Suprapubic skin (tissue), 4 donors: ENCODE measurements around the gene TDO2. TPM values are rescaled to one million over a fixed set of nuclear protein-coding genes. Genes with fewer than 3 reads are reported as not detected.

Experiments
- DNase-seq, 2 donors: peaks; one replicate each; pipeline ENCODE4 v3.0.0-alpha.2; 2019; ENCODE audit warnings: low spot score in 2 of 2
- H3K27ac ChIP-seq: fragments of 200-600 bp; sonication (generic); one replicate; pipeline ENCODE4 v1.5.1; 2019
- H3K27me3 ChIP-seq: fragments of 200-600 bp; sonication (generic); one replicate; pipeline ENCODE4 v1.5.1; 2019
- H3K36me3 ChIP-seq: fragments of 200-600 bp; sonication (generic); one replicate; pipeline ENCODE4 v1.5.1; 2019
- H3K4me1 ChIP-seq: fragments of 200-600 bp; sonication (generic); one replicate; pipeline ENCODE4 v1.5.1; 2019
- H3K4me3 ChIP-seq: fragments of 200-600 bp; sonication (generic); one replicate; pipeline ENCODE4 v1.5.1; 2019; ENCODE audit warnings: mild to moderate bottlenecking
- H3K9me3 ChIP-seq: fragments of 200-600 bp; sonication (generic); one replicate; pipeline ENCODE4 v1.5.1; 2019
- EP300 ChIP-seq: sonication (generic); formaldehyde crosslinking; IDR thresholded peaks from one replicate; pipeline ENCODE4 v1.6.1; 2017; ENCODE audit warnings: antibody characterized with exemption
- POLR2A ChIP-seq, 2 donors: fragments of 450-650 bp; IDR thresholded peaks; one replicate each; pipeline ENCODE4 v1.6.1; 2017; ENCODE audit warnings: antibody characterized with exemption in 2 of 2, mild to moderate bottlenecking in 2 of 2, moderate library complexity in 2 of 2
- POLR2AphosphoS5 ChIP-seq, 3 donors: sonication (generic); formaldehyde crosslinking; IDR thresholded peaks; one replicate each; pipeline ENCODE4 v1.6.1; 2017; ENCODE audit warnings: antibody characterized with exemption in 3 of 3
- WGBS: methylation state at CpG from one replicate; pipeline ENCODE4 v1.1.5; 2018; 5-methylcytosine and 5-hydroxymethylcytosine counted together
- total RNA-seq, 4 donors: library from RNA; depleted of rRNA; stranded (reverse); fragments of >200 nt; gene quantifications; one replicate each; pipeline ENCODE4 v1.1.0, GENCODE V29; 2016
- TF ChIP-seq, protein P1 (sequence below), 2 donors: fragments of 200-600 bp in 1 of 2; fragments of 450-650 bp in 1 of 2; sonication (generic) in 1 of 2; IDR thresholded peaks; one replicate each; pipeline ENCODE4 v1.5.1; 2016 to 2019; ENCODE audit warnings: antibody characterized with exemption in 2 of 2, mild to moderate bottlenecking in 1 of 2, moderate library complexity in 1 of 2

The TDO2 gene
- total RNA-seq, 4 donors from 2014 or later: 2.3 TPM; not detected in 3

DNA sequence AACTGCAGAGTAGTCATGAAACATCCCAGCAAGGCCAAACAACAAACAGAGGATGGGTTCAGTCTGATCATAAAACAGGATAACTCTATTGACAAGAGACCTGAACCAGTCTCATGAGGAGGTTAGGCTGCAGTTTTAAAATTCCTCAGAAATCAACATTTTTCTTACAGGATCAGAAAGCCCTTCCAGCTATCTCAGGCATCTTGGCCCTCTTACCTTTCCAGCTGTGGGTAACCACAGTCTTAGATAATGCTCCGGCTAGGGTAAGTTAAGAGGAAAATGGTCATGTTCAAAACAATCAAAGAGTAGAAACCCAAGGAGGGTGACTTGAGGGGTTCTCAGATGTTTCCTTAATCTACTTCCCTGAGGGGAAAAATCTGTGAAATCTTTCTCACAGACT, 45.0 kb downstream of the TDO2 start:
- H3K36me3 ChIP-seq: no peaks in the 10 kb centered on the region
- no peak overlapping the region for H3K27ac ChIP-seq
- H3K4me1 ChIP-seq: peaks cover 4% of the 10 kb centered on the region
- WGBS: 92% methylated on average over 1 of the region's 1 CpG
- no peak overlapping the region for H3K4me3 ChIP-seq
- DNase-seq: no peak
- H3K27me3 ChIP-seq: no peaks in the 10 kb centered on the region
- no peaks in the 10 kb centered on the region for H3K9me3 ChIP-seq
- TF ChIP-seq POLR2A (IDR thresholded peaks at IDR 0.05): no peak
- no peak for TF ChIP-seq POLR2AphosphoS5 (IDR thresholded peaks at IDR 0.05)
- no peak for TF ChIP-seq EP300
- TF ChIP-seq, protein P1, sequence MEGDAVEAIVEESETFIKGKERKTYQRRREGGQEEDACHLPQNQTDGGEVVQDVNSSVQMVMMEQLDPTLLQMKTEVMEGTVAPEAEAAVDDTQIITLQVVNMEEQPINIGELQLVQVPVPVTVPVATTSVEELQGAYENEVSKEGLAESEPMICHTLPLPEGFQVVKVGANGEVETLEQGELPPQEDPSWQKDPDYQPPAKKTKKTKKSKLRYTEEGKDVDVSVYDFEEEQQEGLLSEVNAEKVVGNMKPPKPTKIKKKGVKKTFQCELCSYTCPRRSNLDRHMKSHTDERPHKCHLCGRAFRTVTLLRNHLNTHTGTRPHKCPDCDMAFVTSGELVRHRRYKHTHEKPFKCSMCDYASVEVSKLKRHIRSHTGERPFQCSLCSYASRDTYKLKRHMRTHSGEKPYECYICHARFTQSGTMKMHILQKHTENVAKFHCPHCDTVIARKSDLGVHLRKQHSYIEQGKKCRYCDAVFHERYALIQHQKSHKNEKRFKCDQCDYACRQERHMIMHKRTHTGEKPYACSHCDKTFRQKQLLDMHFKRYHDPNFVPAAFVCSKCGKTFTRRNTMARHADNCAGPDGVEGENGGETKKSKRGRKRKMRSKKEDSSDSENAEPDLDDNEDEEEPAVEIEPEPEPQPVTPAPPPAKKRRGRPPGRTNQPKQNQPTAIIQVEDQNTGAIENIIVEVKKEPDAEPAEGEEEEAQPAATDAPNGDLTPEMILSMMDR (IDR thresholded peaks at IDR 0.05): no peak

DNA sequence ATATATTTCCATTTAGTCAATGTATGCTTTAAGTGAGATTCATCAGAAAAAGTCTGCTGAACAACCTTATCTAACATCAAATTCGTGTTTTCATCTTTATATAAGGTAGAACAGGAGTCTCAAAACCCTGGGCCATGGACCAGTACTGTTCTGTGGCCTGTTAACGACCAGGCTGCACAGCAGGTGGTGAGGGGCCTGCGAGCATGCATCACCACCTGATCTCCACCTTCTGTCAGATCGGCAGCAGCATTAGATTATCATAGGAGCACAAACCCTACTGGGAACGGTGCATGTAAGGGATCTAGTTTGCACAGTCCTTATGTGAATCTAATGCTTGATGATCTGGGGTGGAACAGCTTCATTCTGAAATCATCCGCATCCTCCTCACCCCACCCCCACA, 47.0 kb downstream of the TDO2 start:
- no peak overlapping the region for H3K27ac ChIP-seq
- 86% methylated on average over 6 of the region's 6 CpGs for WGBS
- H3K36me3 ChIP-seq: no peaks in the 10 kb centered on the region
- DNase-seq: no peak
- no peaks in the 10 kb centered on the region for H3K27me3 ChIP-seq
- H3K4me1 ChIP-seq: peaks cover 9% of the 10 kb centered on the region
- no peak for TF ChIP-seq EP300
- TF ChIP-seq POLR2A (IDR thresholded peaks at IDR 0.05): no peak
- no peak for TF ChIP-seq POLR2AphosphoS5 (IDR thresholded peaks at IDR 0.05)
- TF ChIP-seq, protein P1 (IDR thresholded peaks at IDR 0.05): no peak
- no peak overlapping the region for H3K4me3 ChIP-seq
- no peaks in the 10 kb centered on the region for H3K9me3 ChIP-seq

DNA sequence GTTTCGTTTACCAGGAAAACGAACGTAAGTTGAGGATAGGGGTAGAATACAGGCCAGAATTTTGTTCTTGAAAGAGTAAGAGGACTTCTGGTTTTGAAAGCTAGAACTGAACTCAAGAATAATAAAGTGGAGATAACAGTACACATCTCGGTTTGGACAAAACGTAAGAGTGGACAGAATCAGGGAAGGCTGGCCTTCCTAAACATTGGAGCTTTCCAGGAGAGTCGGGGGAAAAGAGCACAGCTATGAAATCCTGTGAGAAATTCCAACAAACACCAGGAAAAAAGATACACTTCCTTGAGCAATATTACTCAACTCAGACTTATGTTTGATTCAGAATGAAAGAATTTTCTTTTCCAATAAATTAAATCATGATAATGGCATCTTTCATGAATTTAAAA, 49.0 kb downstream of the TDO2 start:
- Histone ChIP-seq H3K9me3 (no peaks in the 10 kb centered on the region), H3K4me3 (peak overlapping the region; percentile 90), H3K27ac (peak overlapping the region; percentile 99), H3K36me3 (no peaks in the 10 kb centered on the region), H3K4me1 (peaks cover 9% of the 10 kb centered on the region), H3K27me3 (no peaks in the 10 kb centered on the region)
- 31% methylated on average over 6 of the region's 6 CpGs for WGBS
- no peak for TF ChIP-seq EP300
- TF ChIP-seq, protein P1 (IDR thresholded peaks at IDR 0.05): no peak
- TF ChIP-seq POLR2AphosphoS5 (IDR thresholded peaks at IDR 0.05): no peak
- no peak for TF ChIP-seq POLR2A (IDR thresholded peaks at IDR 0.05)
- no peak for DNase-seq

DNA sequence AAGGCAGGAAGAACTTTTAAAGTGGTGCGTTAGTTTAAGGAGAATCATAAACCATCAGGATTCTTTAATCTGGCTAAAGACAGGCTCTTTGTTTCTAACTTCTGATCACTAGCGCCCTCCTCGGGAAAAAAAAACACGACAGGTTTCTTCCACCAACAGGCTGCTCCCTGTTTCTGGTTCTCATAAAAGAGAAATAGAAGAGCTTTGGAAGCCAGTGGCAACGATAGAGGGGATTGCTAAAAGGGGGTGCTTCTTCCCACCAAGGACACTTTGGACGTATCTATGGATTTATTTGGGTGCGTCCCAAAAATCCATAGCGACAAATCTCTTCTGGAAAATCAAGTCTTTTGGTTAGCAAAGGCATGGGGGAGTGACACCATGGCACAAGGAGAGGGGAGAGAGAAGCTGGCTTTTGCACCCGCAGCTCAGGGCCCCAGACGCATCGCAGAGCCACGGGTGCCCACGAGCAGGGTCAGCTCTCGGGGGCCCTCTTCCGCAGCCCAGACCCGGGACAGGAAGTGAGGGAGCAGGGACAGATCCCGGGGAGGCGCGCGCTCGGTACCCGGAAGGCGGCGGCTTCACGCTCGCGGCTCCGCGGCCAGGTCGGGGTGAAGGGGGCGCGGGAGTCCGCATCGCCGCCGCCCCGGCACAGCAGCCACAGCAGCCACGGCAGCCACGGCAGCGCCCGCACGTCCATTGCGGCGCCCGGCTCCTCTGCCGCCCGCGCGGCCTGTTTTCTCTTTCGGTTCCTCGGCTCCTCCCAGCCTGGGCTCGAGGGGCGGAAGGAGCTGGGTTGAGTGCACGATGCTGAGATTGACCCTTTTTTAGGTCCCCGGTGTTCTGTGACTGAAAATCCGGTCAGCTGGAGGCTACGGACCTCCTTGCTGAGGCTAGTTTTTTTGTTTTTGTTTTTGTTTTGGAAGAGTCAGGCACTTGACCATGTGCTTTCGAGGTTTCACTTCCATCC, 49.9 kb downstream of the TDO2 start, which contains the start of gene CTSO:
TSS of gene CTSO (minus strand) at position 716 of the 967 bp plus-strand sequence. CDS start at position 697, 19 bp downstream.
- Histone ChIP-seq H3K9me3 (no peaks in the 10 kb centered on the region), H3K27me3 (no peaks in the 10 kb centered on the region), H3K27ac (peak within 1 kb of the TSS; percentile 99), H3K4me1 (peaks cover 9% of the 10 kb centered on the region), H3K4me3 (peak within 1 kb of the TSS; percentile 90), H3K36me3 (no peaks in the 10 kb centered on the region)
- peak; percentile 77 to 87 for DNase-seq
- under 1% methylated on average over 48 of the region's 58 CpGs for WGBS
- TF ChIP-seq POLR2AphosphoS5 (IDR thresholded peaks at IDR 0.05) (no peak), EP300 (no peak), POLR2A (IDR thresholded peaks at IDR 0.05) (peak; percentile 50 to 60)
- TF ChIP-seq, protein P1 (IDR thresholded peaks at IDR 0.05): peak; percentile 29 to 48

DNA sequence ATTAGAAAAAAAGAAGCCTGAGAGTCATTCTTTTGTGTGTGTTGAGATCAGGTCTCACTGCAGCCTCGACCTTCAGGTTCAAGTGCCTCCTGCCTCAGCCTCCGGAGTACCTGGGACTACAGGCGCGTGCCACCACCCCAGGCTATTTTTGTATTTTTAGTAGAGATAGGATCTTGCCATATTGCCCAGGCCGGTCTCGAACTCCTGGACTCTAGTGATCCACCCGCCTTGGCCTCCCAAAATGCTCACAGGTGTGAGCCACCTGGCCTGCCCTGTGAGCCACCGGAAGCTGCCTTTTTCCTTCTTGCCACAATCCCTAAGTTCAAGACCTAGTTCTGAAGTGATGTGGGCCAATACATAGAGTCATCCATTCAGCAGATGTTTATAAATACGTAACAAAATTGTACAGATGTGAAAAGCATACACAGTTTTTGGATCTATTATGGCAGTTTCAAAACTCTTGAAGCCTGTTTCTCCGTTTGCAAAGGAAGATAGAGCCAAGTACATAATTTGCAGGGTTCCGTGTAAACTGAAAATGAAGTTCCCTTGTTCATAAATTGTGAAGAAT, 50.7 kb downstream of the TDO2 start:
- Histone ChIP-seq H3K36me3 (no peaks in the 10 kb centered on the region), H3K27ac (peak overlapping the region; percentile 99), H3K4me3 (peak overlapping the region; percentile 90), H3K9me3 (no peaks in the 10 kb centered on the region), H3K4me1 (peaks cover 9% of the 10 kb centered on the region), H3K27me3 (no peaks in the 10 kb centered on the region)
- TF ChIP-seq, protein P1 (IDR thresholded peaks at IDR 0.05): no peak
- TF ChIP-seq EP300: no peak
- no peak for TF ChIP-seq POLR2AphosphoS5 (IDR thresholded peaks at IDR 0.05)
- TF ChIP-seq POLR2A (IDR thresholded peaks at IDR 0.05): no peak
- no peak for DNase-seq
- WGBS: 59% methylated on average over 11 of the region's 11 CpGs
